LNCaP clone FGC (cell line): ENCODE measurements around the gene CSRNP3.

Experiments used
- DNase-seq: peaks from one replicate; pipeline ENCODE4 v3.0.0-alpha.2; 2011; ENCODE audit warnings: low read depth
- H3K4me3 ChIP-seq: 2 replicates; pipeline ENCODE4 v1.5.1; 2011; ENCODE audit warnings: mild to moderate bottlenecking, low read depth, low read length, control low read depth
- CTCF ChIP-seq: IDR thresholded peaks from 2 replicates; pipeline ENCODE4 v1.5.1; 2012; ENCODE audit warnings: mild to moderate bottlenecking; ENCODE audit not compliant: control insufficient read depth, insufficient read depth; ENCODE audit errors: extremely low read depth

The CSRNP3 gene

GRCh38 chr2:165533331-165533730 is 63.8 kb downstream of the CSRNP3 start:
- TF ChIP-seq CTCF = no peak
- DNase-seq = no peak
- H3K4me3 ChIP-seq = no peak overlapping the region

- H3K4me3 ChIP-seq = no peak overlapping the region
- no peak for DNase-seq
- TF ChIP-seq CTCF = no peak
These were observed 66.0 kb downstream of the CSRNP3 start for GRCh38 chr2:165535471-165535870.

GRCh38 chr2:165536851-165537499 is 67.5 kb downstream of the CSRNP3 start:
- no peak for DNase-seq
- no peak overlapping the region for H3K4me3 ChIP-seq
- TF ChIP-seq CTCF = no peak

GRCh38 chr2:165539985-165540384 is 70.5 kb downstream of the CSRNP3 start:
- no peak overlapping the region for H3K4me3 ChIP-seq
- TF ChIP-seq CTCF = no peak
- DNase-seq = peak; percentile 54

GRCh38 chr2:165544897-165545296 is 75.4 kb downstream of the CSRNP3 start:
- DNase-seq = no peak
- H3K4me3 ChIP-seq = no peak overlapping the region
- TF ChIP-seq CTCF = no peak

GRCh38 chr2:165547900-165548299 is 78.4 kb downstream of the CSRNP3 start:
- no peak overlapping the region for H3K4me3 ChIP-seq
- TF ChIP-seq CTCF = no peak
- DNase-seq = no peak

GRCh38 chr2:165549619-165550018 is 80.1 kb downstream of the CSRNP3 start:
- no peak for DNase-seq
- no peak for TF ChIP-seq CTCF
- no peak overlapping the region for H3K4me3 ChIP-seq
